ENCODE data around the gene LAMC2. TPM values are rescaled to one million over a fixed set of nuclear protein-coding genes. Genes with fewer than 3 reads are reported as not detected.
A peak's percentile ranks its signal among the peaks of the same experiment; 100 is the strongest.

Gene LAMC2
- total and polyA plus RNA-seq, 2 donors (not counting 1 experiment from before 2014, with no cell fraction given), result 0.99 to 3.9 TPM

DNA sequence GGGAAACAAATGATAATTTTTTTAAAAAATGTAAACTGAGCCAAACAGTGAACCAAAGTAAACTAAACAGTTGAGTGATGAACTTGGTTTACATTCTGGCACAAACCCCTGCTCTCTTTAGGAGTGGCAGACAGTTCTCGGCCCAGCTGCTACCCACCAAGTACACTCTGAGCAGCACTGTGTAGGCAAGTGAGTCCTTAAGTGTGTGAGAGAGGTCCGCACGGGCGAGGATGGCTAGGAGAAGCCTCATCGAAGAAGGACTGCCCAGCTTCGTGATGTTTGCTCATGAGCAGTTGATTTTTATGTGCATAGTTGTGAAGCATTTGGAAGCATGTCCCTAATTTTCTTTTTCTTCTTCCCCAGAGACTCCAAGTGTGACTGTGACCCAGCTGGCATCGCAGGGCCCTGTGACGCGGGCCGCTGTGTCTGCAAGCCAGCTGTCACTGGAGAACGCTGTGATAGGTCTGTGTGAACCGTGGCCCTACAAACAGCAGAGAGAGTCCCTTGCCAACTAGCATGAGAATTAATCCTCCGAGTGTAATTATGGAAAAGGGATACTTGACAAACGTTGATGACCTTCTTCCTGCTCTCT, 32.1 kb downstream of the LAMC2 start:
- Histone ChIP-seq H3K4me1 (ENCODE audit: control insufficient read depth, extremely low read depth, insufficient read depth, low read length) (peaks cover 6% of the 10 kb centered on the region), H3K79me2 (ENCODE audit: control insufficient read depth, insufficient read depth, low read length) (no peaks in the 10 kb centered on the region), H3K27ac (ENCODE audit: insufficient read depth, low read length) (no peak overlapping the region), H4K20me1 (ENCODE audit: control insufficient read depth, extremely low read depth, insufficient read depth, low read length) (no peaks in the 10 kb centered on the region), H2AFZ (ENCODE audit: low read length) (peak overlapping the region; percentile 18), H3K9ac (ENCODE audit: insufficient read depth, low read length) (no peak overlapping the region), H3K9me3 (ENCODE audit: control insufficient read depth, insufficient read depth, low read depth, low read length) (no peaks in the 10 kb centered on the region), H3K27me3 (ENCODE audit: control insufficient read depth, insufficient read depth, low read length) (no peaks in the 10 kb centered on the region), H3K4me2 (ENCODE audit: extremely low read depth, insufficient read depth, low read length) (peak overlapping the region; percentile 13), H3K36me3 (ENCODE audit: control insufficient read depth, insufficient read depth, low read length) (no peaks in the 10 kb centered on the region), H3K4me3 (replicated peaks in 1 of 4; ENCODE audit: control extremely low read depth in 1 of 4, insufficient read depth in 1 of 4, low read depth in 3 of 4, low read length in 4 of 4) (no peak overlapping the region)
- no peak for TF ChIP-seq EZH2 (IDR thresholded peaks at IDR 0.05; ENCODE audit: low read length, missing control alignments)
- TF ChIP-seq, protein P1, sequence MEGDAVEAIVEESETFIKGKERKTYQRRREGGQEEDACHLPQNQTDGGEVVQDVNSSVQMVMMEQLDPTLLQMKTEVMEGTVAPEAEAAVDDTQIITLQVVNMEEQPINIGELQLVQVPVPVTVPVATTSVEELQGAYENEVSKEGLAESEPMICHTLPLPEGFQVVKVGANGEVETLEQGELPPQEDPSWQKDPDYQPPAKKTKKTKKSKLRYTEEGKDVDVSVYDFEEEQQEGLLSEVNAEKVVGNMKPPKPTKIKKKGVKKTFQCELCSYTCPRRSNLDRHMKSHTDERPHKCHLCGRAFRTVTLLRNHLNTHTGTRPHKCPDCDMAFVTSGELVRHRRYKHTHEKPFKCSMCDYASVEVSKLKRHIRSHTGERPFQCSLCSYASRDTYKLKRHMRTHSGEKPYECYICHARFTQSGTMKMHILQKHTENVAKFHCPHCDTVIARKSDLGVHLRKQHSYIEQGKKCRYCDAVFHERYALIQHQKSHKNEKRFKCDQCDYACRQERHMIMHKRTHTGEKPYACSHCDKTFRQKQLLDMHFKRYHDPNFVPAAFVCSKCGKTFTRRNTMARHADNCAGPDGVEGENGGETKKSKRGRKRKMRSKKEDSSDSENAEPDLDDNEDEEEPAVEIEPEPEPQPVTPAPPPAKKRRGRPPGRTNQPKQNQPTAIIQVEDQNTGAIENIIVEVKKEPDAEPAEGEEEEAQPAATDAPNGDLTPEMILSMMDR (conservative IDR thresholded peaks at IDR 0.05 in 1 of 2, IDR thresholded peaks at IDR 0.05 in 1 of 2; ENCODE audit: low read depth in 1 of 2, low read length in 2 of 2), result no peak
- peak in 1 of 2 donors; percentile 47 for DNase-seq (ENCODE audit: low read depth in 2 of 2)

GRCh38 chr1:183218971-183219615, 33.0 kb downstream of the LAMC2 start:
- Histone ChIP-seq H3K4me2 (ENCODE audit: extremely low read depth, insufficient read depth, low read length) (no peak overlapping the region), H2AFZ (ENCODE audit: low read length) (no peak overlapping the region), H3K9me3 (ENCODE audit: control insufficient read depth, insufficient read depth, low read depth, low read length) (no peaks in the 10 kb centered on the region), H3K4me3 (replicated peaks in 1 of 4; ENCODE audit: control extremely low read depth in 1 of 4, insufficient read depth in 1 of 4, low read depth in 3 of 4, low read length in 4 of 4) (no peak overlapping the region), H3K27ac (ENCODE audit: insufficient read depth, low read length) (no peak overlapping the region), H3K4me1 (ENCODE audit: control insufficient read depth, extremely low read depth, insufficient read depth, low read length) (peaks cover 6% of the 10 kb centered on the region), H3K27me3 (ENCODE audit: control insufficient read depth, insufficient read depth, low read length) (no peaks in the 10 kb centered on the region), H4K20me1 (ENCODE audit: control insufficient read depth, extremely low read depth, insufficient read depth, low read length) (no peaks in the 10 kb centered on the region), H3K9ac (ENCODE audit: insufficient read depth, low read length) (no peak overlapping the region), H3K79me2 (ENCODE audit: control insufficient read depth, insufficient read depth, low read length) (no peaks in the 10 kb centered on the region), H3K36me3 (ENCODE audit: control insufficient read depth, insufficient read depth, low read length) (no peaks in the 10 kb centered on the region)
- TF ChIP-seq, protein P1 (conservative IDR thresholded peaks at IDR 0.05 in 1 of 2, IDR thresholded peaks at IDR 0.05 in 1 of 2; ENCODE audit: low read depth in 1 of 2, low read length in 2 of 2), result no peak
- no peak for TF ChIP-seq EZH2 (IDR thresholded peaks at IDR 0.05; ENCODE audit: low read length, missing control alignments)
- no peak for DNase-seq (ENCODE audit: low read depth in 2 of 2)

GRCh38 chr1:183219616-183220009, 33.5 kb downstream of the LAMC2 start:
- Histone ChIP-seq H3K27me3 (ENCODE audit: control insufficient read depth, insufficient read depth, low read length) (no peaks in the 10 kb centered on the region), H3K36me3 (ENCODE audit: control insufficient read depth, insufficient read depth, low read length) (no peaks in the 10 kb centered on the region), H3K4me3 (replicated peaks in 1 of 4; ENCODE audit: control extremely low read depth in 1 of 4, insufficient read depth in 1 of 4, low read depth in 3 of 4, low read length in 4 of 4) (no peak overlapping the region), H3K79me2 (ENCODE audit: control insufficient read depth, insufficient read depth, low read length) (no peaks in the 10 kb centered on the region), H4K20me1 (ENCODE audit: control insufficient read depth, extremely low read depth, insufficient read depth, low read length) (no peaks in the 10 kb centered on the region), H3K27ac (ENCODE audit: insufficient read depth, low read length) (no peak overlapping the region), H3K9ac (ENCODE audit: insufficient read depth, low read length) (no peak overlapping the region), H3K9me3 (ENCODE audit: control insufficient read depth, insufficient read depth, low read depth, low read length) (no peaks in the 10 kb centered on the region), H3K4me2 (ENCODE audit: extremely low read depth, insufficient read depth, low read length) (no peak overlapping the region), H3K4me1 (ENCODE audit: control insufficient read depth, extremely low read depth, insufficient read depth, low read length) (peaks cover 6% of the 10 kb centered on the region), H2AFZ (ENCODE audit: low read length) (no peak overlapping the region)
- no peak for DNase-seq (ENCODE audit: low read depth in 2 of 2)
- TF ChIP-seq, protein P1 (conservative IDR thresholded peaks at IDR 0.05 in 1 of 2, IDR thresholded peaks at IDR 0.05 in 1 of 2; ENCODE audit: low read depth in 1 of 2, low read length in 2 of 2), result no peak
- no peak for TF ChIP-seq EZH2 (IDR thresholded peaks at IDR 0.05; ENCODE audit: low read length, missing control alignments)
